H9 (cell line): ENCODE data around the gene PDZD2. TPM values are rescaled to one million over a fixed set of nuclear protein-coding genes. Genes with fewer than 3 reads are reported as not detected.
A peak's percentile ranks its signal among the peaks of the same experiment; 100 is the strongest.

ENCODE experiments used
- DNase-seq: peaks from one replicate; pipeline ENCODE4 v3.0.0-alpha.2; 2017
- H2AFZ ChIP-seq: one replicate; pipeline ENCODE4 v1.6.1; 2013; ENCODE audit warnings: mild to moderate bottlenecking, low read length, control low read depth, moderate library complexity
- H2AK5ac ChIP-seq: 2 replicates; pipeline ENCODE4 v1.6.1; 2013; ENCODE audit warnings: low read length, control low read depth, mixed read lengths; ENCODE audit not compliant: insufficient read length
- H2BK120ac ChIP-seq: one replicate; pipeline ENCODE4 v1.6.1; 2013; ENCODE audit warnings: low read depth, mild to moderate bottlenecking, low read length, control low read depth, inconsistent platforms; ENCODE audit not compliant: poor library complexity, severe bottlenecking
- H2BK12ac ChIP-seq: 2 replicates; pipeline ENCODE4 v1.6.1; 2013; ENCODE audit warnings: low read length, control low read depth, mixed read lengths, low read depth; ENCODE audit not compliant: insufficient read length
- H2BK15ac ChIP-seq: 2 replicates; pipeline ENCODE4 v1.6.1; 2013; ENCODE audit warnings: low read depth, low read length, control low read depth
- H2BK20ac ChIP-seq: one replicate; pipeline ENCODE4 v1.6.1; 2013; ENCODE audit warnings: low read depth, mild to moderate bottlenecking, low read length, control low read depth, inconsistent platforms; ENCODE audit not compliant: poor library complexity, severe bottlenecking
- H2BK5ac ChIP-seq: 2 replicates; pipeline ENCODE4 v1.6.1; 2013; ENCODE audit warnings: low read length, control low read depth, mixed read lengths; ENCODE audit not compliant: insufficient read length
- H3K14ac ChIP-seq: 2 replicates; pipeline ENCODE4 v1.6.1; 2013; ENCODE audit warnings: low read length, control low read depth; ENCODE audit not compliant: insufficient read depth
- H3K18ac ChIP-seq: 2 replicates; pipeline ENCODE4 v1.6.1; 2013; ENCODE audit warnings: low read depth, mild to moderate bottlenecking, mixed read lengths, low read length, control low read depth; ENCODE audit not compliant: insufficient read length
- H3K23ac ChIP-seq: 2 replicates; pipeline ENCODE4 v1.6.1; 2013; ENCODE audit warnings: low read length, control low read depth, mixed read lengths, low read depth; ENCODE audit not compliant: insufficient read length
- H3K23me2 ChIP-seq: 2 replicates; pipeline ENCODE4 v1.6.1; 2013; ENCODE audit warnings: low read depth, mild to moderate bottlenecking, mixed read lengths, low read length, control low read depth; ENCODE audit not compliant: insufficient read length, poor library complexity, severe bottlenecking
- H3K27ac ChIP-seq: 2 replicates; pipeline ENCODE4 v1.5.1; 2013; ENCODE audit warnings: low read length, control low read depth, mixed read lengths, low read depth; ENCODE audit not compliant: insufficient read length
- H3K27me3 ChIP-seq: 2 replicates; pipeline ENCODE4 v1.6.1; 2013; ENCODE audit warnings: low read length, control low read depth, inconsistent platforms; ENCODE audit not compliant: insufficient read depth
- H3K4ac ChIP-seq: 2 replicates; pipeline ENCODE4 v1.6.1; 2013; ENCODE audit warnings: low read depth, mild to moderate bottlenecking, control low read depth, inconsistent platforms, low read length, moderate library complexity
- H3K4me1 ChIP-seq: 2 replicates; pipeline ENCODE4 v1.6.1; 2013; ENCODE audit warnings: low read length, control low read depth, inconsistent platforms; ENCODE audit not compliant: insufficient read depth
- H3K4me2 ChIP-seq: 2 replicates; pipeline ENCODE4 v1.6.1; 2013; ENCODE audit warnings: low read length, control low read depth, mixed read lengths; ENCODE audit not compliant: insufficient read length, insufficient read depth
- H3K56ac ChIP-seq: 2 replicates; pipeline ENCODE4 v1.6.1; 2013; ENCODE audit warnings: low read depth, mild to moderate bottlenecking, mixed read lengths, low read length, control low read depth; ENCODE audit not compliant: insufficient read length
- H3K79me1 ChIP-seq: 2 replicates; pipeline ENCODE4 v1.6.1; 2013; ENCODE audit warnings: low read depth, mild to moderate bottlenecking, moderate library complexity, low read length, control low read depth, inconsistent platforms; ENCODE audit not compliant: insufficient read depth, poor library complexity, severe bottlenecking
- H3K79me2 ChIP-seq: 2 replicates; pipeline ENCODE4 v1.6.1; 2013; ENCODE audit warnings: low read length, control low read depth, inconsistent platforms; ENCODE audit not compliant: insufficient read depth
- H3K9ac ChIP-seq: 2 replicates; pipeline ENCODE4 v1.6.1; 2013; ENCODE audit warnings: low read length, control low read depth, mixed read lengths; ENCODE audit not compliant: insufficient read length; ENCODE audit errors: extremely low read depth
- H3K9me3 ChIP-seq: one replicate; pipeline ENCODE4 v1.6.1; 2013; ENCODE audit warnings: low read depth, low read length, inconsistent platforms; ENCODE audit not compliant: control insufficient read depth
- H3T11ph ChIP-seq: one replicate; pipeline ENCODE4 v1.6.1; 2013; ENCODE audit warnings: mild to moderate bottlenecking, low read length, control low read depth, inconsistent platforms
- H4K20me1 ChIP-seq: one replicate; pipeline ENCODE4 v1.6.1; 2013; ENCODE audit not compliant: control insufficient read depth, insufficient read length, insufficient read depth
- H4K5ac ChIP-seq: 2 replicates; pipeline ENCODE4 v1.6.1; 2013; ENCODE audit warnings: low read depth, mild to moderate bottlenecking, mixed read lengths, low read length, control low read depth; ENCODE audit not compliant: insufficient read length
- H4K8ac ChIP-seq: replicated peaks from 2 replicates; pipeline ENCODE4 v1.6.1; 2013; ENCODE audit warnings: low read length, control low read depth, mixed read lengths, low read depth; ENCODE audit not compliant: insufficient read length
- H4K91ac ChIP-seq: 2 replicates; pipeline ENCODE4 v1.6.1; 2013; ENCODE audit warnings: low read depth, mild to moderate bottlenecking, moderate library complexity, mixed read lengths, low read length, control low read depth; ENCODE audit not compliant: insufficient read length
- H3K27ac Mint-ChIP-seq, 3 experiments: 2 replicates in 2 of 3; 3 replicates in 1 of 3; pipeline ENCODE4 v1.8.0; 2020 to 2021; ENCODE audit warnings: mixed read lengths in 3 of 3, mild to moderate bottlenecking in 1 of 3, moderate library complexity in 1 of 3
- H3K27me3 Mint-ChIP-seq: 2 replicates; pipeline ENCODE4 v1.8.0; 2021; ENCODE audit warnings: low read depth, mild to moderate bottlenecking, moderate library complexity, mixed read lengths
- H3K36me3 Mint-ChIP-seq, 3 experiments: 2 replicates in 2 of 3; 3 replicates in 1 of 3; pipeline ENCODE4 v1.8.0; 2020 to 2021; ENCODE audit warnings: low read depth in 3 of 3, mixed read lengths in 3 of 3; ENCODE audit not compliant: insufficient read depth in 1 of 3
- H3K4me1 Mint-ChIP-seq, 2 experiments: 2 replicates each; pipeline ENCODE4 v1.8.0; 2020; ENCODE audit warnings: mixed read lengths in 2 of 2
- H3K4me3 Mint-ChIP-seq, 2 experiments: 2 replicates in 1 of 2; 3 replicates in 1 of 2; pipeline ENCODE4 v1.8.0; 2020 to 2021; ENCODE audit warnings: mild to moderate bottlenecking in 2 of 2, mixed read lengths in 2 of 2, moderate library complexity in 1 of 2
- H3K9me3 Mint-ChIP-seq, 2 experiments: 2 replicates in 1 of 2; 3 replicates in 1 of 2; pipeline ENCODE4 v1.8.0; 2020; ENCODE audit warnings: mild to moderate bottlenecking in 2 of 2, mixed read lengths in 2 of 2, moderate library complexity in 1 of 2
- WGBS: extraction: QIAGEN DNeasy Blood & Tissue Kit; methylation state at CpG from one replicate; pipeline ENCODE4 v1.1.7; 2013; ENCODE audit warnings: missing lambda C conversion rate, low lambda C conversion rate, mixed read lengths; ENCODE audit not compliant: insufficient read length; ENCODE audit errors: extremely low coverage; 5-methylcytosine and 5-hydroxymethylcytosine counted together
- total RNA-seq: library from RNA; stranded (reverse); gene quantifications from 2 replicates; pipeline ENCODE4 v1.2.1, GENCODE V29; 2021
- TF ChIP-seq, protein P1 (sequence below): fragments of 200-600 bp; sonication (generic); conservative IDR thresholded peaks from 3 replicates; pipeline ENCODE4 v1.8.0; 2021; ENCODE audit warnings: antibody characterized with exemption, mild to moderate bottlenecking

The PDZD2 gene
- total RNA-seq, 1 experiment from 2014 or later: 9.9 TPM

DNA sequence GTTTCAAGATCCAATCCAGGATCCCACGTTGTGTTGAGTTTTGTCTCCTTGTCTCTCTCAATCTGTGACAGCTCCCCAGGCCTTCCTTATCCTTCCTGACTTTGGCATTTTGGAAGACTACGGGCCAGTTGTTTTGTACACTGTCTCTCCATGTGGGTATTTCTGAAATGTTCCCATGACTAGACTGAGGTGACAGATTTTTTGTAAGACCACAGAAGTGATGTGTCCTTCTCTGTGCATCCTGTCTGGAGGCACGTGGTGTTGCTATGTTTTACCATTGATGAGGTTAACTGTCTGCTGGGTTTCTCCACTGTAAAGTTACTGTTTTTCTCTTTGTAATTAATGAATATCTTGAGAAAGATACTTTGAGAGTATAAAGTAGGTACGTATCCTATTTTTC, 15.7 kb upstream of the PDZD2 start:
- no peak overlapping the region for H3K14ac ChIP-seq
- H3K4me1 Mint-ChIP-seq: peaks cover 22 to 25% of the 10 kb centered on the region in 2 experiments
- peaks cover 3% of the 10 kb centered on the region; the same call in 1 of the 2 replicates for H3K4me1 ChIP-seq
- no peaks in the 10 kb centered on the region for H4K20me1 ChIP-seq
- H2AFZ ChIP-seq: no peak overlapping the region
- no peaks in the 10 kb centered on the region for H3K9me3 ChIP-seq
- H2BK5ac ChIP-seq: no peak overlapping the region
- no peaks in the 10 kb centered on the region for H3K79me2 ChIP-seq
- no peaks in the 10 kb centered on the region for H3K27me3 Mint-ChIP-seq
- no peak overlapping the region for H2BK15ac ChIP-seq
- TF ChIP-seq, protein P1, sequence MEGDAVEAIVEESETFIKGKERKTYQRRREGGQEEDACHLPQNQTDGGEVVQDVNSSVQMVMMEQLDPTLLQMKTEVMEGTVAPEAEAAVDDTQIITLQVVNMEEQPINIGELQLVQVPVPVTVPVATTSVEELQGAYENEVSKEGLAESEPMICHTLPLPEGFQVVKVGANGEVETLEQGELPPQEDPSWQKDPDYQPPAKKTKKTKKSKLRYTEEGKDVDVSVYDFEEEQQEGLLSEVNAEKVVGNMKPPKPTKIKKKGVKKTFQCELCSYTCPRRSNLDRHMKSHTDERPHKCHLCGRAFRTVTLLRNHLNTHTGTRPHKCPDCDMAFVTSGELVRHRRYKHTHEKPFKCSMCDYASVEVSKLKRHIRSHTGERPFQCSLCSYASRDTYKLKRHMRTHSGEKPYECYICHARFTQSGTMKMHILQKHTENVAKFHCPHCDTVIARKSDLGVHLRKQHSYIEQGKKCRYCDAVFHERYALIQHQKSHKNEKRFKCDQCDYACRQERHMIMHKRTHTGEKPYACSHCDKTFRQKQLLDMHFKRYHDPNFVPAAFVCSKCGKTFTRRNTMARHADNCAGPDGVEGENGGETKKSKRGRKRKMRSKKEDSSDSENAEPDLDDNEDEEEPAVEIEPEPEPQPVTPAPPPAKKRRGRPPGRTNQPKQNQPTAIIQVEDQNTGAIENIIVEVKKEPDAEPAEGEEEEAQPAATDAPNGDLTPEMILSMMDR: no peak
- H2BK20ac ChIP-seq: no peak overlapping the region
- no peak overlapping the region for H4K91ac ChIP-seq
- no peak overlapping the region for H3K4me2 ChIP-seq
- H2BK12ac ChIP-seq: no peak overlapping the region
- H3K79me1 ChIP-seq: no peaks in the 10 kb centered on the region
- no peak overlapping the region for H3K4me3 Mint-ChIP-seq
- DNase-seq: no peak
- WGBS: no CpG with 5 or more reads among the region's 4 CpGs
- no peaks in the 10 kb centered on the region for H3K27me3 ChIP-seq
- H2AK5ac ChIP-seq: no peak overlapping the region
- peak overlapping the region in 1 of 3 experiments; percentile 12; a peak in 1 of 7 replicates for H3K27ac Mint-ChIP-seq
- no peak overlapping the region for H2BK120ac ChIP-seq
- no peak overlapping the region for H3K56ac ChIP-seq
- no peak overlapping the region for H4K5ac ChIP-seq
- no peaks in the 10 kb centered on the region for H3K9me3 Mint-ChIP-seq
- H3K18ac ChIP-seq: no peak overlapping the region
- H3K27ac ChIP-seq: no peak overlapping the region
- H3K9ac ChIP-seq: no peak overlapping the region
- no peaks in the 10 kb centered on the region for H3K36me3 Mint-ChIP-seq
- H3K23ac ChIP-seq: no peak overlapping the region
- no peak overlapping the region for H3T11ph ChIP-seq
- H3K23me2 ChIP-seq: no peaks in the 10 kb centered on the region
- H4K8ac ChIP-seq: no peak overlapping the region
- H3K4ac ChIP-seq: no peak overlapping the region
